ENCODE results near the gene SSR2. TPM values are rescaled to one million over a fixed set of nuclear protein-coding genes. Genes with fewer than 3 reads are reported as not detected.
"Not testable (repeated sequence)": the region's sequence is repeated elsewhere in the genome, so short reads cannot be mapped to it uniquely, and the experiment has no call there.

SSR2 gene
- polyA plus RNA-seq, 3 donors: 221 to 387 (median 237) TPM

GRCh38 chr1:156051011-156051725, 30.4 kb upstream of the SSR2 start:
- 88 to 95% (median 94%) methylated on average over 5 to 7 of the region's 7 CpGs for WGBS, 3 donors

GRCh38 chr1:156050376-156050775, 29.6 kb upstream of the SSR2 start:
- H3K27ac ChIP-seq (ENCODE audit: low read depth, low read length): no peak overlapping the region
- 81 to 93% (median 86%) methylated on average over 4 of the region's 4 CpGs for WGBS, 3 donors

More at GRCh38 chr1:156051011-156051725, 30.4 kb upstream of the SSR2 start:
- no peak overlapping the region for H3K27ac ChIP-seq (ENCODE audit: low read depth, low read length)

- WGBS, 3 donors: 65 to 82% (median 73%) methylated on average over 3 of the region's 3 CpGs
- H3K27ac ChIP-seq (ENCODE audit: low read depth, low read length): no peak overlapping the region
These were observed 28.0 kb upstream of the SSR2 start for GRCh38 chr1:156048663-156049258.

- H3K27ac ChIP-seq (ENCODE audit: low read depth, low read length): no peak overlapping the region
- WGBS, 3 donors: 83 to 90% (median 89%) methylated on average over 4 of the region's 4 CpGs
These were observed 24.3 kb upstream of the SSR2 start for GRCh38 chr1:156045076-156045475.

GRCh38 chr1:156042828-156043227, 22.1 kb upstream of the SSR2 start:
- no peak overlapping the region for H3K27ac ChIP-seq (ENCODE audit: low read depth, low read length)
- 82 to 92% (median 92%) methylated on average over 3 of the region's 3 CpGs for WGBS, 3 donors

DNA sequence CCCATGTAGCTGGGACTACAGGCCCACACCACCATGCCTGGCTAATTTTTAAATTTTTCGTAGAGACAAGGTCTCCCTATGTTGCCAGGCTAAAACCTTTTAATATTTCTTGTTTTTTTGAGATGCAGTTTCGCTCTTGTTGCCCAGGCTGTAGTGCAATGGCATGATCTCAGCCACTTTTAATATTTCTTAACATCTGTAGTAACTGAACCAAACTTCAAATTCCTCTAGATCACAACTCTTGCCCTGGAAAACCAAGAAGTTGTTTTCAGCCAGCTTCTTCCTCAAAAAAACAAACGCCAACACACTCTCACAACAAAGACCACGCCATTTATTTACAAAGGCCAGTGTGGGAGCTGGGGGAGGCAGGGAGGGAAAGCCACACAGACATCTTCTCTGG, 14.2 kb upstream of the SSR2 start:
- H3K27ac ChIP-seq (ENCODE audit: low read depth, low read length): not testable (repeated sequence)
- WGBS, 3 donors: 89 to 96% (median 91%) methylated on average over 4 of the region's 4 CpGs

DNA sequence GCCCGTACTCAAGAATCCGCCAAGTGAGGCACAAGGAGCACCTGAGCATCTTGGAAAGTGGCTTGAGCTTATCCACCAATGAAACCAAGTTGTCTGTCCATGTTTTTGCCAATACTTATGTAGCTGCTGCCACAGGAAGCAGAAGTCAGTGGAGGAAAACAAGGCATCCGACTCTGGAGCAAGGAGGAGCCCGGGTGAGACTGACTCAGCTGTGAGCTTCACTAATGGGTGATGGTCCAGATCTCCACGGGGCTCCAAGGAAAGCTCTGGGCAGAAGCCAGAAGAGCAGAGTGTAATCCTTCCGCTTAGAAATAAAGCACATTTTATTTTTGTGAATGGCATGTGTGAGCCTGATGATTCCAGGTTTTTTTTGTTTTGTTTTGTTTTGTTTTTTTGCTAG, 12.3 kb upstream of the SSR2 start:
- whole genome bisulfite sequencing, 3 donors: 52 to 69% (median 55%) methylated on average over 6 of the region's 6 CpGs
- H3K27ac ChIP-seq (ENCODE audit: low read depth, low read length): no peak overlapping the region

GRCh38 chr1:156026588-156026987, 5.8 kb upstream of the SSR2 start:
- WGBS, 3 donors: 89 to 94% (median 90%) methylated on average over 4 of the region's 4 CpGs
- no peak overlapping the region for H3K27ac ChIP-seq (ENCODE audit: low read depth, low read length)

DNA sequence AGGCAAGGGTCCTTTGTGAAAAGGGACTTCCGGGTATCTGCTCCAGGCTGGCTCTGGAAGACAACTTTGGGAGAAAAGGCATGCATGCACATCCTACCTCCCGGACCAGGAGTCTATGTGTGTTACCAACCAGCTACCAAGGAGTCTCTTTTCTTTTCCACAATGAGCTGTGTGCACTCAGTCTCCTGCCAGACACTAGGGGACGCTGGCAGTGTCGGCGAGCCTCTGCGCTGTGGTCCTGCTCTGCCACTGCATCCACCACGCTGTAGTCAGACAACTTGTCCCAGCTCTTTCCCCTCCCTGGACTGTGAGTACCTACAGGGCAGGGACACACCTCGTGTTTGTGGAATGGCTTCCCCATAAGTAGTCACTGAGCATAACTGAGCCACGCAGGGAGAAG, 5.1 kb upstream of the SSR2 start:
- H3K27ac ChIP-seq (ENCODE audit: low read depth, low read length): no peak overlapping the region
- WGBS, 3 donors: 8 to 14% (median 11%) methylated on average over 9 of the region's 9 CpGs

GRCh38 chr1:156024801-156025200, 4.0 kb upstream of the SSR2 start:
- H3K27ac ChIP-seq (ENCODE audit: low read depth, low read length): no peak overlapping the region
- WGBS, 3 donors: 82 to 86% (median 84%) methylated on average over 5 of the region's 5 CpGs

GRCh38 chr1:156021954-156022353, 1.2 kb upstream of the SSR2 start:
- no peak overlapping the region for H3K27ac ChIP-seq (ENCODE audit: low read depth, low read length)
- 58 to 78% (median 70%) methylated on average over 2 of the region's 2 CpGs for WGBS, 3 donors

- no peak overlapping the region for H3K27ac ChIP-seq (ENCODE audit: low read depth, low read length)
- WGBS, 3 donors: 2 to 5% (median 4%) methylated on average over 4 of the region's 4 CpGs
These were observed 310 bp upstream of the SSR2 start for GRCh38 chr1:156021093-156021428.

DNA sequence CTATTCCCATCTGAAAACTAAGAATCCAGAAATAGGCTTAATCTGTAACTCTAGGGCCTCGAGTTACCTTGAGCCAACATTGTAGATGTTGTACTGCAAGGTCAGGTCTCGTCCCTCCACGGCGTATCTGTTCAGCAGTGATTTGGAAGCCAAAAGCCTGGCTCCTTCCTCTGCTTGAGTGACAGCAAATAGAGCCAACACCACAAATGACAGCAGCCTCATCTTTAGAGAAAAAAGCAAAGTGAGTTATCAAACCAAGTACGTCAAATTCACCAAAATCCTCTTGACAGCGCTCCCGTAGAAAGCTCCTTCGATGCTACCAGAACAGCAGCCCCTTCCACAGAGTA, 832 bp downstream of the SSR2 start:
- H3K27ac ChIP-seq (ENCODE audit: low read depth, low read length): no peak overlapping the region
- 17 to 57% (median 54%) methylated on average over 8 of the region's 8 CpGs for WGBS, 3 donors

DNA sequence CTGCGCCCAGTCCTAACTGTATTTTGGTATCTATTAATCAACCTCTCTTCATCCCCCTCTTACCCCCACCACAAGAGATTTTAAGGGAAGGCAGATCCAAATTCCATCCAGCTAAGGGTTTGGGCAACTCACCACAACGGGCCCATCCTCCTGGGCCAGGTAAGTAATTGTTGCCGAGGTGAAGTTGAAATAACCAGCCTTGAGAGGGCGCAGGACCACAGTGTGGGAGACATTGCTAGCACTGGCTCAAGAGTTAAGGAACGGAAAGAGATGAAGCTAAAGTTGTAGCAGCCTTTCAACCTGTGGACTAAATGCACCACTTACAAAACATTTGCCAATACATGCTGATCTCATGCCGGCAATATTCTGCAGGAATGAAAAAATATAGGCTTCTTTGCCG, 5.9 kb downstream of the SSR2 start:
- H3K27ac ChIP-seq (ENCODE audit: low read depth, low read length): no peak overlapping the region
- WGBS, 3 donors: 88 to 96% (median 92%) methylated on average over 7 of the region's 7 CpGs

- no peak overlapping the region for H3K27ac ChIP-seq (ENCODE audit: low read depth, low read length)
- 84 to 95% (median 89%) methylated on average over 4 of the region's 4 CpGs for WGBS, 3 donors
These were observed 8.5 kb downstream of the SSR2 start for GRCh38 chr1:156012051-156012817.

DNA sequence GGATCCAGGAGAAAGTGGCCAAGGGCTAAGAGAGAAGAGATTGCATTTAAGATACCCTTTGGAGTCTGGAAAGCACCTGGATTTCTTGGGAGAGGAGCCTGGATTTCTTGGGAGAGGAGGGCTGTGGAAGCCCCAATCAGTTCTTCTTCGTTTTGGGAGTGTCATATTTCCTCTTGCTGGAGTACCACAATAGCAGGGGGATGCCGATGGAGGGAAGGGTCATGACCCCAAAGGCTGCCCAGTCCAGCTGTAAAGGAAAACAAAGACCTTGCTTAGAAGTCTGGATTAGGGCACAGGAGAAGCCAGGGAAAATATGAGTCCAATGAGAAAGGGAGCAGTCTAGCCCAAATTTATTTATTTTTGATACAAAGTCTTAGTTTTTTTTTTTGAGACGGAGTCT, 11.3 kb downstream of the SSR2 start:
- H3K27ac ChIP-seq (ENCODE audit: low read depth, low read length): no peak overlapping the region
- 56 to 62% (median 58%) methylated on average over 3 of the region's 3 CpGs for WGBS, 3 donors

- H3K27ac ChIP-seq (ENCODE audit: low read depth, low read length): no peak overlapping the region
- 56 to 76% (median 68%) methylated on average over 7 of the region's 7 CpGs for WGBS, 3 donors
These were observed 13.9 kb downstream of the SSR2 start for GRCh38 chr1:156006666-156007376.

DNA sequence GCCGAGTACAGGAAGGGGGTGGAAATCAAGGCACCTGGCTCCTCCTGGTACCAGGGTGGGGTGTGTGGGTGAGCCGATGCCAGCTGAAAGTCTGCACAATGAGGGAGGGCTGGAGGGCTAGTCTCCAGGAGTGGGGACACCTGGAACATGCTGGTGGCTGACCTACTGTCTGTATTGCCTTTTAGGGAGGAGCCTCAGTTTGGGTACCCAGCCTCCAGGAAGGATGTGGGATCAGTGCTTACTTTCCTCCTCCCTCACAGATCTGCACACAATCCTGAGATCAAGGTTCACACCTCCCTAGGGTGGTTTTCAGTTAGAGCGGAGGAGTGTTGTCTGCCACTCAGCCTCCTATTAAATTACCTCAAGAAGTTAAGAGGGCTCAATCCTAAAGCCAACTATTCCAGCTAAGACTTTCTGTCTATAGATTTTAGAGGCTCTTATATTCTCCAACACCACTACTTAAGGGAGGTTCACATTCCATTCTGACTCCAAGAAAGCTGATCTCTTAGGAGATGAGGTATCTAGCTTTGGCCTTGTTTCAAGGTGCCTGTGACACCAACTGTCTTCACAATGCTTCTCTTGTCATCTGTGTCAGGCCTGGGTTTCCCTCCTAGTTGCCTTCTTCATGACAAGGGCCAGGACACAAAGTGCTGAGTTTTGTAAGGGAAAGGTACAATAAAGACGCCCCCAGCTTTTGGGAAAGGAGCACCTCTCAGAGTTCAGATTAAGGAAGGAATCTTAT, 15.7 kb downstream of the SSR2 start:
- H3K27ac ChIP-seq (ENCODE audit: low read depth, low read length): no peak overlapping the region
- 68 to 75% (median 73%) methylated on average over 4 of the region's 4 CpGs for WGBS, 3 donors

DNA sequence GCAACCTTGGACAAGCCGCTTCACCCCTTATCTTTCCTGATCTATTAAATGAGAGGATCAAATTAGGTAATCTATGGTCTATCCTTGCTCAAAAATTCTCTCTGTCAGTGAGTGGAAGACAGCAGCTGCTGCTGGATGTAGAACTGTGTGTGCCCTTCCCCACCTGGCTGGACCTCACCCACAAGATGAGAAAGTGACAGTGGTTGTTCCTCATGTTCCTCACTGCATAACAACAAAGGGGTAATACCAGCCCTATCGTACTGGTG, 16.9 kb downstream of the SSR2 start:
- H3K27ac ChIP-seq (ENCODE audit: low read depth, low read length): no peak overlapping the region
- WGBS, 3 donors: 47 to 48% (median 48%) methylated on average over 2 of the region's 2 CpGs

All from adipose tissue (tissue), 3 donors.